GM18868 (cell line): ENCODE data around the gene ZFYVE26.

ENCODE experiments used
- ATAC-seq: cut with Tn5 transposase; IDR thresholded peaks from one replicate; pipeline ENCODE4 v1.9.1; 2021; ENCODE audit warnings: mild to moderate bottlenecking, moderate library complexity; ENCODE audit not compliant: unreplicated experiment

ZFYVE26 gene

GRCh38 chr14:67817750-67818438 lies 1.5 kb upstream of the ZFYVE26 start:
- no peak for ATAC-seq

- ATAC-seq, result no peak
Measured at GRCh38 chr14:67815573-67816225, 691 bp downstream of the ZFYVE26 start.

- no peak for ATAC-seq
Measured at GRCh38 chr14:67814821-67815220, 1.6 kb downstream of the ZFYVE26 start.

- no peak for ATAC-seq
Measured at GRCh38 chr14:67806246-67806645, 10.1 kb downstream of the ZFYVE26 start.

GRCh38 chr14:67800743-67801142 lies 15.6 kb downstream of the ZFYVE26 start:
- ATAC-seq, result no peak

GRCh38 chr14:67798731-67799130 lies 17.7 kb downstream of the ZFYVE26 start:
- ATAC-seq, result no peak

GRCh38 chr14:67787673-67788072 lies 28.7 kb downstream of the ZFYVE26 start:
- ATAC-seq, result no peak

GRCh38 chr14:67785270-67786109 lies 30.9 kb downstream of the ZFYVE26 start:
- no peak for ATAC-seq

GRCh38 chr14:67784244-67784823 lies 32.1 kb downstream of the ZFYVE26 start:
- ATAC-seq, result no peak

GRCh38 chr14:67782090-67782489 lies 34.3 kb downstream of the ZFYVE26 start:
- no peak for ATAC-seq

GRCh38 chr14:67778792-67779191 lies 37.6 kb downstream of the ZFYVE26 start:
- ATAC-seq, result no peak

- ATAC-seq, result no peak
Measured at GRCh38 chr14:67776653-67777322, 39.6 kb downstream of the ZFYVE26 start.

GRCh38 chr14:67773844-67774377 lies 42.5 kb downstream of the ZFYVE26 start:
- no peak for ATAC-seq

- ATAC-seq, result no peak
Measured at GRCh38 chr14:67768219-67768618, 48.2 kb downstream of the ZFYVE26 start.

- ATAC-seq, result no peak
Measured at GRCh38 chr14:67766035-67766680, 50.2 kb downstream of the ZFYVE26 start.

- ATAC-seq, result no peak
Measured at GRCh38 chr14:67765192-67765834, 51.1 kb downstream of the ZFYVE26 start.

- no peak for ATAC-seq
Measured at GRCh38 chr14:67764496-67764895, 51.9 kb downstream of the ZFYVE26 start.

- no peak for ATAC-seq
Measured at GRCh38 chr14:67763158-67763822, 53.1 kb downstream of the ZFYVE26 start.

GRCh38 chr14:67762051-67762450 lies 54.3 kb downstream of the ZFYVE26 start:
- no peak for ATAC-seq
